NOMO-1 (cell line): Measurements from ENCODE around the gene SAMSN1.

ENCODE experiments used
- DNase-seq, 2 experiments: peaks; one replicate each; lab custom pipeline; 2025; ENCODE audit not compliant: unreplicated experiment in 2 of 2; lab: John Stamatoyannopoulos, UW

The SAMSN1 gene

GRCh38 chr21:14491269-14491681, 54.8 kb downstream of the SAMSN1 start:
- no peak for DNase-seq

GRCh38 chr21:14488672-14489204, 57.4 kb downstream of the SAMSN1 start:
- no peak for DNase-seq

GRCh38 chr21:14487490-14488432, 58.4 kb downstream of the SAMSN1 start:
- DNase-seq: no peak

GRCh38 chr21:14486869-14487268, 59.2 kb downstream of the SAMSN1 start:
- DNase-seq: no peak

DNA sequence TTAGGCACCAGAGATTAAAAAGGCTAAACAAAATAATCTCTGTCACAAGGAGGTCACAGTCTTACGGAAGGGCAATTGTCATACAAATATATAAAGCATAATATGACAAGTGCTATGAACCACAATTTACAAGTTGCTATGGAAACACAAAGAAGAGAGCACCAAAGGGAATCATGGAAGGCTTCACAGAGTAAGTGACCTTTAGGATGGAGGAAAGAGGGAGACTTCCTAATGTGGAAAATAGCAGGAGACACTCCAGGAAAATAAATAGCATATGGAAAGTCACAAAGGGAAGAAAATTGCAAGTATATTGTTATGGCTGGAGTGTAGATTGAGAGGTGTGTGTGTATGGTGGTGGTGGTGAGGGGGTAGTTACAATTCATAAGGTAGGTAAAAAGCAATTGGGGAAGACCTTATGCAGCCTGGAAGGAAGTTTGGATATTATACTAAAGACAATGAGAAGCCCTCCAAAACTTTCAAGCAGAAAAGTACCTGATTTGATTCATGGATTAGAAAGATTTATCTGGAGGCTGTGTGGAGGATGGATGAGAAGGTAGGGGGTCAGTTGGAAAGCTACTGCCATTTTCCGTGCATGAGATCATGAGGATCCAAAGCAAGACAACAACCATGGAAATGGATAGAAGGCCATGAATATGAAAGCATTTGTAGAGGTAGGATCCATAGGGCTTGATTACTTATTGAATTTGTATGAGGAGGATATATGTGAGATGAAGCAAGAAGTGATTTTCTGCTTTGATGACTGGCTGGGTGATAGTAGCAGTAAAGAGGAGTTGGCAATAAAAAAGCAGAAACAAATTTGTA, 61.7 kb downstream of the SAMSN1 start:
- no peak for DNase-seq

GRCh38 chr21:14483296-14483695, 62.8 kb downstream of the SAMSN1 start:
- DNase-seq: no peak

- peak; percentile 89 to 95 for DNase-seq
Observed at GRCh38 chr21:14482165-14482564, 64.0 kb downstream of the SAMSN1 start.

DNA sequence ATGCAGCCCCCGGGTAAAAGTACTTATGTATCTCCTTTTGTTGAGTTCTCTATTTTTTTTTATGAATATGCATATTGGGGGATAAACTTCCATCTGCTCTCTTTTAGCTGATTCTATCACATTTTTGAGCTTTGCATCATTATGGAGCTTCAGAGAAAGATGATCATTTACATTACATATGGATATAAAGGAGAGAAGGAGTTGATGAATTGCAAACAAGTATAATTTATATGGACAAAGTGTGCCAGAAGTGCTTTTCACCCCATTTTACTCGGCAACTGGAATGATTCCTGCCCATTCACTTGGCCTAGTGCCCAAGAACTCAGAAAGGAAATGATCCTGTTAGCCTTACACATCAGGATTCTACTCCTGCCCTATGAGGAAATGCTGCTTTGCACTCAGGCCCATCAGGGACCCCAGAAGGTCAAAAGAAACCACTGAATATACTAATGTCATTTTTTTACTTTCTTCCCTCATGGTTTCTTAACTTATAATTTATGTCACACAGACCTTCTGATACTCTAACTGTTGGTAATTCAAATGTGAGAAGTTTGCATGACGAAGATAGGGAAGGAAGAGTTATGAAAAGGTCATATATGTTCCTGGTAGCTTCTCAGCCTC, 65.6 kb downstream of the SAMSN1 start:
- DNase-seq: peak in 1 of 2 experiments; percentile 63

GRCh38 chr21:14479241-14479786, 66.8 kb downstream of the SAMSN1 start:
- no peak for DNase-seq

GRCh38 chr21:14477841-14478240, 68.3 kb downstream of the SAMSN1 start:
- DNase-seq: no peak

DNA sequence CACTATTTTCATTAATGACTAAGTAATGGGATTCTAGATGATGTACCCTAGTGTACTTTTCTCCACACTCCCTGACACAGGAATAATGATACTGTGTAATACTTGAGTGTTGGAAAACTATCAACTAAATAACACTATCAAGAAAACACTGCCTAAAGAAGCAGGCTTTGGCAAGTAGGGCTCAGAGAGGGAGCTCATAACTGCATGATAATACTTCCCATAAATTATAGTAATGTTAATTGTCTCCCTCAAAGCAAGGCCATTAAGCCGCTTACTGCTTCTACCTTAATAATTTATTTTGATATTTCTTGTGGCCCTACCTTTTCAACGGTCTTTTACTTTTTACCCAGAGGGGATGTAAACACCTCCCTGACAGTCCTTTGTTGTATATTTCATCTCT, 69.0 kb downstream of the SAMSN1 start:
- no peak for DNase-seq

DNA sequence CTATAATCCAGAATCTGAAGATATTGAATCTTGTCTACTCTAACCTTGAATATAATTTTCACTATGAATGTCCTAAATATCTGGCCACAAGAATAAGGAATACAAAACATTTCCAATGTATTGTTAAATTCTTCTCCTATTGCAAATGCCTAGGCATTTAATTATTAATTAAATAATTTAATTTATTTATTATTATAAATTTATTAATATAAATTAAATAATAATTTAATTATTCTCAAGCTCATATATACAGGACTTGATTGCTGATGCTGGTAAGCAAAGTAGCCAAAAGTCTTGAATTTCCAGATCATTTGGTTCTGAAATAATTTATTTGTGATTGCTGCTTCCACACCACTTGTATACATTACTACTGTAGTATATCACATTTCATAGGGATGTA, 71.1 kb downstream of the SAMSN1 start:
- DNase-seq: no peak

- no peak for DNase-seq
Observed at GRCh38 chr21:14469641-14470040, 76.5 kb downstream of the SAMSN1 start.

- DNase-seq: no peak
Observed at GRCh38 chr21:14466715-14467114, 79.4 kb downstream of the SAMSN1 start.

DNA sequence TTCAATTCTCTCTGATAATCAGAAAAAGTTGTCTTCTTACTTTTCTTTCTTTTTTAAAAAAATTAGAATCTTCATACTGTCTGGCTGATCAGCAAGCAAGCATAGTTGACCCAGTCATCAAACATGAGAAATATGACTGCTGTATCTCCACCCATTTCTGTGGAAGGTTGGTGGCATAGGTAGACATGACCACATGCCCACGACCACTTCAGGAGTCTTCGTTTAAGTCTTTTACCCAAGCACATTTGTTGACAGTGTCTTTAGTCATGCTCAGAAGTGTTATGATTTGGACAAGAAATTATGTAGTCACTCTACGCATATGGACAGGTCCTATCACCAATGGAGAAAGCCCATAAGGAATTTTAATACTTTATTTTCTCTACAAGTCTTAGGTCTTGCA, 88.4 kb downstream of the SAMSN1 start:
- no peak for DNase-seq

DNA sequence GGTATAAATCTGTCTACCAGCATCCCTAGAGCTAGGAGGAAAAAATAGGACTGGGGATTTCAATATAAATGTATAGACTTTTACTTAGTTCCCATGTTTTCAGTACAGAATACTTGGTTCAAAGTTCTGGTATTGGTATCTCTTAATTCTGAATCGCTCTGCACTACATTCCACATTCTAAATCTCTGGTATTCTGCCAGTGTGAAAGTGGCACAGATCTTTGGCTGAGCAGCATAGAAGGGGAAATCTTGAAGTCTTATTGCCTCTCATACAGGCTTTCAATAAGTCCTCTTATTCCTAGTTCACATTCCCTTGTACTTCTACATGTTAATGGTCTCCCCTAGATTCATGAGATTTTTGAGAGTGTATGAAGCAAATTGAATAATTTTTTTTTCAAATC, 89.2 kb downstream of the SAMSN1 start:
- DNase-seq: no peak

DNA sequence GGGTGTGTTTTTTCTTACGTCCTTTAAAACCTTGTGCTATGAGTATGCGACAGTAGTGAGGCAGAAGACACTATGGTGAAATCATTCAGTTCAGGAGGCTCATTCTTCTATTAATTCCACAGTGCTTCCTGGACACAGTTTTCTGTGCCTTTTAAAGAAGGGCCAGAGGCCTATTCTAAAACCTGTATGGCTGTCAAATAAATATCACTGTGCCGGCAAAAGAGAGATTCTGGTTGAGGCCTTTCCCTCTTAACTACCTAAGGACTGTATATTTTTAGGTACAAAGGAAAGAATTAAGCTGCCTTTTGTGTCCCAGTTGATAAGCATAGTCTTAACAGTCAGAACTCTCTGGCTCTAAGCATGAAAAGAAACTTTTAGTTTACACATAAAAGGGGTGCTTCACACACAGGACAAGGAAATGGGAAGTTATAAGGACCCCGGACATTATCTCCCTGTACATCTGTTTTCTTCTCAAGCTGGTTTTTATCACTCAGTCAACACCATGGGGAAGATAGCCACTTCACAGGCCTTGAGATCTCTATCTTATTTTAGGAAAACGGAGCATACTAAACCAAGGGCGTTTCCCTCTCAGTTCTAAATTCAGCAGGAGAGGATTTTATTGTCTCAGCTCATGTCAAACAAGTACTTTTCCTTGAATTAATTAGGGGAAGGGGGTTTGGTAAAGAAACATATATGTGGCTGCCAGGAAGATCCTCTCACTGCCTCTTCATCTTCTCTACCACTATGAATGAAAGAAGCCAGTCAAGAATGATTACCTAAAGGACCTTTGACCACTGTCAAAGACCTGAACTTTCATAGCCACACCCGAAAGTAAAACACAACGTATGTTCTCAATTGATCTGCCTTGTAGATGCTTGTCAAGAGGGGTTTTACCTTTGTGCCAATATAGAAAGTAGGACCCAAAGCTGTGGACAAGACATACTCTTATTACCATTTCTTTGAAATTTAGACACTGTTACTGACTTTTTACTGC, 91.8 kb downstream of the SAMSN1 start:
- DNase-seq: peak in 1 of 2 experiments; percentile 10

DNA sequence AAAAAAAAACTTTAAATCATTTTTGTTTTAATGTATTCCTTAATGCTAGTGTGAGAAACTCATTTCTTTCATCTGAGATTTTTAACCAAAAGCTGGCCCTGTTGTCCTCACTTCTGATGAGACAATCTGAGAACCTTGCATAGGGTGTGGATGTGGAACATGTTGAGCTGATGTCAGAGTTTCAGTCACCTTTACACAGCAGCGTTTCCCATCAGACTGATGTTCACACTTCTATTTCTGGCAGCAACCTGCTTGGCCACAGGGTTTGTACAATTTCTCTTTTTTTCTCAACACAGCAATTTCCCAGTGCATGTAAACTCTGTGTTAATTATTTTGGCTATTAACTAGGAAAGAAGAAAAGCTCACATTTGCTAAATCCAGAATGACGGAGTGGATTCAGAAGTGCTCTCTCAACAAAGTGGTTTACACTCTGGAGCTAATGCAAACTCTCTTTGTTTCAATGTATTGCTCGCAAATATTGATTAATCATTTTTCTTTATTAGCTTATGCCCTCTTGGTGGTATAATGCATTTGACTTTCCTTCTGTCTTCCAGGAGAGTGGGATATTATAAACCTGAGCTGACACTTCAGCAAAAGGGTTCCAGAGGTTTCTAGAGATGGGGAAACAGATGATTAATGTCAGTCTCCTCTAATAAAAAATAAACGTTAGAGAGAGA, 92.6 kb downstream of the SAMSN1 start:
- DNase-seq: no peak

DNA sequence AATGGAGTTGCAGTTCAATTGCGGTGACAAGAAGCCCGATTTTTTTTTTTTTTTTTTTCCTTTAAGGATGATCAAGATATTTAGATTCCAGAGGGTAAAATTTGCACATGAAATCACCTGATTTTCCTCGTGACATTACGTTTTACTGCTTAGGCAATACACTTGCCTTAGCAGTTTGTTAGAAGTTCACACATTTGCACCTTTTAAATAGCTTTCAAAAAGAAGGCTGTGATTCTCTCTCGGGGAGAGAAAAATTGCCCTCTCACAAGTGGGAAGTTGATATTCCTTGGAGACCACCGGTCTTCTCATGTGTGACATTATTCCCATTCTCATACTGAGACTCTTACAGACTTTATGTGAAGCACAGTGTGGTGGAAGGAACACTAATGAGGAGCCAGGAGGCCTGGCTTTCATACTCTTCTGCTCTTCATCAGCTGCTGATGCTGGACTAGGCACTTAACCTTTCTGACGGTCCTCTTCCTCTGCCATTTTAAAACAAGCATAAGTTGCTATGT, 93.3 kb downstream of the SAMSN1 start:
- DNase-seq: no peak
